ENCODE data around the gene SLC35D2. TPM values are rescaled to one million over a fixed set of nuclear protein-coding genes. Genes with fewer than 3 reads are reported as not detected.
"Not testable (repeated sequence)": the region's sequence is repeated elsewhere in the genome, so short reads cannot be mapped to it uniquely, and the experiment has no call there.

The SLC35D2 gene
- total RNA-seq, 1 experiment from 2014 or later = 15.5 TPM

DNA sequence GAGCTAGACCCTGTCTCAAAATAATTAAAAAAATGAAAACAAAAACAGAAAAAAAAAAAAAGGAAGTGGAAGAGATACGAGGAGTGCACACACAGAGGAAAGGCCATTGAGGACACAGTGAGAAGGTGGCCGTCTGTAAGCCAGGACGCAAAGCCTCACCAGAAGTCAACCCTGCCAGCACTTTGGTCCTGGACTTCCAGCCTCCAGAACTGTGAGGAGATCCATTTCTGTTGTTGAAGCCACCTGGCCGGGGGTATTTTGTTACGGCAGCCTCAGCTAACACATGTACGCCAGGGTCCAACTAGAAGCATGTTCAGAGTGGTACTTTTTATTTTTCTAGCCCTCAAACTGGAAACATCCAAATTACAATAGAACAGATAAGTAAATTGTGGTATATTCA lies 21.8 kb downstream of the SLC35D2 start:
- DNase-seq (ENCODE audit: low spot score) = no peak

- DNase-seq (ENCODE audit: low spot score) = no peak
These were observed 22.5 kb downstream of the SLC35D2 start for GRCh38 chr9:96360976-96361375.

DNA sequence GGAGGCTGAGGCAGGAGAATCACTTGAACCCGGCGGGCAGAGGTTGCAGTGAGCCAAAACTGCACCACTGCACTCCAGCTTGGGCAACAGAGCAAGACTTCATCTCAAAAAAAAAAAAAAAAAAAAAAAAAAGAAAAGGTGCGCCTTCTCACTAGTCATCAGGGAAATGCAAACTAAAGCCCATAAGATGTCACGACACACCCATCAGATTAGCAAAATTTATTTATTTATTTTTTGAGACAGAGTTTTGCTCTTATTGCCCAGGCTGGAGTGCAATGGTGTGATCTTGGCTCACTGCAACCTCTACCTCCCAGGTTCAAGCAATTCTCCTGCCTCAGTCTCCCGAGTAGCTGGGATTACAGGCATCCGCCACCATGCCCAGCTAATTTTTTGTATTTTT lies 23.0 kb downstream of the SLC35D2 start:
- DNase-seq (ENCODE audit: low spot score) = not testable (repeated sequence)

DNA sequence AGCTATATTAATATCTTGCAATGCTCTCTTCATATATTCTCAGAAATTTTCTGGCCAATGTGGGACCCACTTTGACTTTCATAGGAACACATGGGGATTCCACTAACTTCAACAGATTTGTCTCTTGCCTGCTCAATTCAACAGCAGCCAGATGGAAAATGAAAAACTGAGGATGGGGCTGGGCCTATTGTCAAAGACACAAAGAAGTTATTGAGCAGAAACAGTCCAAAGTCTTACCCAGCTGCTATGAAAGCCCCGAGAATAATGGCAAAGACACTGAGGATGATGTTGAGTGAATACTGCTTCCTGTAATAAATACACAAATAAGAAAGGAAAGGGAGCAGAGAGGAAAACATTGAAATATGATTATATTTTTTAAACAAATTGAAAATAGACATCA lies 32.6 kb downstream of the SLC35D2 start:
- no peak for DNase-seq (ENCODE audit: low spot score)

- DNase-seq (ENCODE audit: low spot score) = no peak
These were observed 35.2 kb downstream of the SLC35D2 start for GRCh38 chr9:96348261-96348660.

DNA sequence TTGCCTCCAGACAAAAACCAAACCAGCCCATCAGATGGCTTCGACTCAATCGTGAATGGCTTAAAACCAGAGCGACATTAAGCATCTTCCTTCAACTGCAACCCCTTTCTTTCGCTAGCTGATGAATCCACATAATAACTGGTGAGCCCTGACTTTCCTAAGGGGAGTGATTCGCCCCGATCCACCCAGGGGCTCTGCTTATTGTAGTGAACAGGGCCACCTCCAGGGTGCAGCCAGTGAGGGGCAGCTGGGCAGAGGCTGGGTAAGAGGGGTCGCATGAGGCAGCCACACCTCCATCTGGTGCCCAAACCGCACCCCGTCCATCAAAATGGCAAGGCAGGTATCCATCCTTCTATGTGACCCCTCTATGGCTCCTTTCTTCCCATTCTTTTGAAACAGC lies 38.0 kb downstream of the SLC35D2 start:
- no peak for DNase-seq (ENCODE audit: low spot score)

DNA sequence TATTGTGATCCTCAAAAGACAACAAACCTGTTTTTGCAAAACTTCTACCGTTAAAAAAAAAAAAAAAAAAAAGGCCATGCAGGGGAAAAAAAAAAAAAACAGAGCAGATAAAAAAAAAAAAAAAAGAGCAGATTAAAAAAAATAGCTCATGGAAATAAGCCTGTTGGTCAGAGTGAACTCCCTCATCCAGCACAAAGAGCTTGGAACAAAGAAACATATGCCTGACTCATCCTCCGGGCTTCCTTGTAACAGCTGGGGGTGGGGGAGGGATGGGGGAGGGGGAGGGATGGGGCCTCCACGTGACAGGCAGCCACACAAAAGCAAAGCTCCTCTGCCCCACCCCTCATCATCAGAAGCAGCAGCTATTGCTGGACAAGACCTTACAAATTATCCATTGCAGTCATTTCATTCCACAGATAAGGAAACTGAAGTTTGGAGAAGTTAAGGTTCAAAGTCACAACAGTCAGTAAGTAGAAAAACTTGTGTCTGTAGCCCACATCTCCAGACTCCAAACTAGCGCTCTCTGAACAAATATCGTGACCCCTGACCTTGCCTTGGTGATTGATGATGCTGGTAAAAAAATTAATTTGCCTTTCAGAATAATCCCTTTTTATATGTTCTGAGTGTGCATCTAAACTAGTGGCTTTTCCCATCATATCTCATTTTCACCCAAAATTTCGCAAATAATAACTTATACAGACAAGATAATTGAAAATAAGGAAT lies 38.9 kb downstream of the SLC35D2 start:
- peak; percentile 90 for DNase-seq (ENCODE audit: low spot score)

DNA sequence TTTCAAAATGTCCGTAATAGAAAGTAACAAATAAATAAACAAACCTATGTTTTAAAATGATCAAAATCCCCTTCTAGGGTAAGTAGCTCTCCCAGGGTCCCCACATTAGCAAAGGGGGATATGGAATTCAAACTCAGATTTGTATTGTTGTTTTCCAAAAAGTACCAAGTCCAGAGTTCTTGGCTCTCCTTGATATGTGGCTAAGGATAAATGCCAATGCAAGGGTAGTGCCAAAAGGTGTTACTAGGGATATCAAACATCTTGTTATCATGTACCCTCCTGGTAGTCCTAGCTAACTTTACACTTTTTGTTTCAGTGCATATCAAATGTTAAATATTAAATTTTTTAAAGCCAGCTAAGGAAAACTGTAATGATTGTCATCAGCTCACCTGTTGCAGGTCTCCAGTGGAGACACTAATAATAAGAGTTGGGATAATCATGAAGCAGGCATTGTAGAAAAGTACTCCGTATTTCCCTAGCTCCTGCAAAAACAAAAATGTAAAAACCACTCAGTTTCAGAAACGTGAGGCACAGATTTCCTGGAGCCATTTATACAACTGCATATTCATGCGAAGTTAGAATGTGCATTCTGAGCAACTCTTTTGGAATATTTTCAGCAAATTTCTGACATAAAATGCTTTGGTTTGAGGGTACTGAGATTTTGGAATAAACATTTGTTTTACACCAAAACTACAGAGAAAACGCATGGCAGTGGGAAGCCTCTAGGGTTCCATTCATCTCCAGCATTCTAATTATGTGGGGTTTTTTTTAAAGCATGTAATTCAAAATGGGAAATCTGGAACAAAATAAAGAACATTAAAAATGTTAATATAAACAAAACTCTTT lies 39.8 kb downstream of the SLC35D2 start:
- no peak for DNase-seq (ENCODE audit: low spot score)

GRCh38 chr9:96342571-96343245 lies 40.8 kb downstream of the SLC35D2 start:
- DNase-seq (ENCODE audit: low spot score) = no peak

DNA sequence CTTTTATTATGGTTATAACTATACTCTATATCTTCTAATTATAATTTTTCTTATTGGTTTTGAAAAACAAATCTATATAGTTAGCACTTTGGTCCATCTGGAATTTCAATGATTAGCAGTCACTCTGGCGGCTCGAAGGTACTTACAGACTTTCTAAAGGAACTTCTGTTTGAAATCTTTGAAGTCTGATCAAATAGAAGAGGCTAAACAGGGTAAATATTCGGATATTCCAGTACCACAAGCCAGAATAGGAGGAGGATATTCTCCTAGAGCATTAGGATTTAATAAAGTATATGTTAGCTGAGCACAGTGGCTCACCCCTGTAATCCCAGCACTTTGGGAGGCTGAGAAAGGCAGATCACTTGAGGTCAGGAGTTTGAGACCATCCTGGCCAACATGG lies 42.8 kb downstream of the SLC35D2 start:
- DNase-seq (ENCODE audit: low spot score) = no peak

DNA sequence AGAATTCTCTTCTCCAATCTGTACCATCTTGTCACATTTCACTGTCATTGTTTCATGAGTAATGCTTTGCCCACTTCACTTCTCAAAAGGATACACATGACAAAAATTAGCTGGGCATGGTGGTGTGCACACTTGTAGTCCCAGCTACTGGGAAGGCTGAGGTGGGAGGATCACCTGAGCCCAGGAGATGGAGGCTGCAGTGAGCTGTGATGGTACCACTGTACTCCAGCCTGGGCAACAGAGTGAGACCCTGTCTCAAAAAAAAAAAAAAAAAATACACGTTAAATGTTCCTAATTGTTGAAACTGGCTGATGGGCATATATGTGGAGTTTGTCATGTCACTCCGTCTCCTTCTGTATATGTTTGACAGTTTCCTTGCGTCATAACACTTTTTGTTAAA lies 45.2 kb downstream of the SLC35D2 start:
- DNase-seq (ENCODE audit: low spot score) = no peak

DNA sequence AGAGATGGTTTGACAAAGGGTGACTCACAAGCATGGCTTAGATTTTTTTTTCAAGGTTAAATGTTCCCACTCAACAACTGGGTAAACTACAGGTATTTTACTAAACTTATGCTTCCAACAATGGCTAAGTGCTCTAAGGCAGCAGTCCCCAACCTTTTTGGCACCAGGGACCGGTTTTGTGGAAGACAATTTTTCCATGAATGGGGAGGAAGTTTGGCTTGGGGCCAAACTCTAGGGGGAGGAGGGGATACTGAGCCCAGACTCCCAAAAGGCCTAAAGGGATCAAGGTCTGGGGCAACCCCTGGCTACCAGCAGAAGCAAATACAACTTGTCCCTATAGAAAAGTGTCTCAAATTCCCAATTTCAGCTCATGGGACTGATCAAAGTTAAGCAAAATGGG lies 49.6 kb downstream of the SLC35D2 start:
- DNase-seq (ENCODE audit: low spot score) = no peak

- DNase-seq (ENCODE audit: low spot score) = no peak
These were observed 52.1 kb downstream of the SLC35D2 start for GRCh38 chr9:96331236-96331947.

DNA sequence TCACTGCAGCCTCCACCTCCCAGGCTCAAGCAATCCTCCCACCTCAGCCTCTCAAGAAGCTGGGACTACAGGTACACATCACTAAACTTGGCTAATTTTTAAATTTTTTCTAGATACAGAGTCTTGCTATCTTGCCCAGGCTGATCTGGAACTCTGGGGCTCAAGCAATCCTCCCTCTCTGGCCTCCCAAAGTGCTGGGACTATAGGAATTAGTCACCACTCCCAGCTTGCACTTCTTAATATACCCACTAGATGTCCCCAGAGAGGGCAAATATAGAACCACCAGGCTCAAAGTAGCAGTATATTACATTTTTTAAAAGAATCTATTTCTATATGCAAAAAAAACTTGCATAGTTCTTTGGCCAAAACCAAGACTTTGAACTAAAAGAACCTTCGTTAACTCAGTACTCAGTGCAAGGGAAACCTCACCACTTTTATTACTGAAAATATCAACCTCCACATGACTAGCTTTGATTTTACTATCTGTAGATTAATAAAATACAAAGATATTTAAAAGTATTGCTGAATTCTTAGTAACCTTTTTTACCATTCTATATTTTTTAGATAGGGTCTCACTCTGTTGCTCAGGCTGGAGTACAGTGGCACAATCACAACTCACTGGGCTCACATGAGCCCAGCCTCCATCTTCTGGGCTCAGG lies 55.7 kb downstream of the SLC35D2 start:
- DNase-seq (ENCODE audit: low spot score) = peak; percentile 28

- DNase-seq (ENCODE audit: low spot score) = no peak
These were observed 60.3 kb downstream of the SLC35D2 start for GRCh38 chr9:96323169-96323568.

DNA sequence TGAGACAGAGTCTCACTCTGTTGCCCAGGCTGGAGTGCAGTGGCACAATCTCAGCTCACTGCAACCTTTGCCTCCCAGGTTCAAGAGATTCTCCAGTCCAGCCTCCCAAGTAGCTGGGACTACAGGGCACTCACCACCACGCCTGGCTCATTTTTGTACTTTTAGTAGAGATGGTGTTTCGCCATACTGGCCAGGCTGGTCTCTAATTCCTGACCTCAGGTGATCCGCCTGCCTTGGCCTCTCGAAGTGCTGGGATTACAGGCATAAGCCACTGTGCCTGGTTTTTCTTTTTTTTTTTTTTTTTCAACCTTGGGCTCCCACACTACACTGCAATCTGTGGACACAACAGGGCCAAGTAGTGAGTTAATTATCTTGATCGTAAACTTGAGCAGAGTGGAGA lies 60.8 kb downstream of the SLC35D2 start:
- DNase-seq (ENCODE audit: low spot score) = not testable (repeated sequence)

- not testable (repeated sequence) for DNase-seq (ENCODE audit: low spot score)
These were observed 61.3 kb downstream of the SLC35D2 start for GRCh38 chr9:96322210-96322609.

DNA sequence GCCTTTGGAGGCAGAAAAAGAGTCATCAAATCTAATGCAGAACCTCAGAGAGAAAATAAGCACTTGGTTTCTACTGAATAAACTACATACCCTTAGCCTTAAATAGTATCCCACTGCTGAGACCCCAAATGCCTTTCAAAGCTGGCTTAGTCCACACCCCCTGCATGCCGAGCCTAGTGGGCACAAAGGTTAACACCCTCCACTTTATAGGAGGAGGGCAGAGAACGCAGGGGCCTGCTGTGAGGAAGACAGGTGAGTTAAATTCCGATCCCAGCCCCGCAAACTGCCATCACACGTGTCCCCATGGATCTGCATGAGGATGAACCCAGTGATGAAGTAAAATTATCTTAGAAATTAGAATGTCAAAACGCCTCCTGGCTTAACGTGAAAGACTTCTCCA lies 62.0 kb downstream of the SLC35D2 start:
- DNase-seq (ENCODE audit: low spot score) = no peak

GRCh38 chr9:96320749-96321280 lies 62.7 kb downstream of the SLC35D2 start:
- DNase-seq (ENCODE audit: low spot score) = no peak

- no peak for DNase-seq (ENCODE audit: low spot score)
These were observed 64.5 kb downstream of the SLC35D2 start for GRCh38 chr9:96318921-96319565.

Measured in H4 (cell line).